Endothelial cell of umbilical vein (primary cell): ENCODE results near the gene SRSF2.

Source experiments
- EZH2 ChIP-seq: IDR thresholded peaks from 2 replicates; pipeline ENCODE4 v1.6.1; 2012; ENCODE audit warnings: borderline replicate concordance, low read depth, mild to moderate bottlenecking, moderate library complexity, low read length, inconsistent platforms; ENCODE audit not compliant: severe bottlenecking
- POLR2AphosphoS5 ChIP-seq: IDR thresholded peaks from 2 replicates; pipeline ENCODE4 v1.6.1; 2012; ENCODE audit warnings: low read depth, mild to moderate bottlenecking, control low read depth, low read length, moderate library complexity; ENCODE audit not compliant: insufficient read depth
- TF ChIP-seq, protein P1 (sequence below), 2 donors: IDR thresholded peaks; 1 replicate in 1 of 2; 2 replicates in 1 of 2; pipeline ENCODE4 v1.5.1; 2011; ENCODE audit warnings: low read length in 2 of 2, mild to moderate bottlenecking in 2 of 2, moderate library complexity in 2 of 2, control low read depth in 1 of 2, inconsistent platforms in 1 of 2, low read depth in 1 of 2; ENCODE audit not compliant: insufficient read depth in 1 of 2; ENCODE audit errors: extremely low read depth in 1 of 2

DNA sequence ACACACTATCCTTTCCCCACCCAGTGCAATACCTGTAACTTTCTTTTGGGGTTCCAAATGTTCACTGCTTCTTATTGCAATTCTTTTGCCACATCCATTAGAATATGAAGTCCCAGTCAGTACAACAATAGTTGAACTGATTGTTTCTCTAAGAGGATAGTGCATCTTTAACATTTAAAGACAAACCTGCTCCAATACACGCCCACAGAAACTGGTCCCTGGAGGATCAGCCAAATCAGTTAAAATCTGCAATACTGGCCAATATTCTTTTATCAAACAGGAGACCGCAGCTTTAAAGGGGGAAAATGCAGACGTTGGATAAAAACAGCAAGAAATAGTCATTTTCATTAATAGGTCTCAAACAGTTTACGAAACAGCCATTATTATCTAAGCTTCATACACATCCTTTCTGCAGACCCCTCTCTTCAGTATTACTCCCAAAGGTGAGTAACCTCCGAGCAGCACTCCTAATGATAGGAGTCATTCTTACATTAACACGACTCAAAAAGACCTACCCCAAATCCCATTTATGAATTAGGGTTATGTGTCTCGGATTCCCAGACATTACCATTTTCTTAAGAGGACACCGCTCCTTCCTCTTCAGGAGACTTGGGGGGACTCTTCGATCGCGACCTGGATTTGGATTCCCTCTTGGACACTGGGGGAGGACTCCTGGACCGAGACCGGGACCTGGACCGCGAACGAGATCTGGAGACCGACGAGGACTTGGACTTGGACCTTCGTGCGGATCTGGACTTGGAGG, 1.4 kb downstream of the SRSF2 start:
- TF ChIP-seq, protein P1, sequence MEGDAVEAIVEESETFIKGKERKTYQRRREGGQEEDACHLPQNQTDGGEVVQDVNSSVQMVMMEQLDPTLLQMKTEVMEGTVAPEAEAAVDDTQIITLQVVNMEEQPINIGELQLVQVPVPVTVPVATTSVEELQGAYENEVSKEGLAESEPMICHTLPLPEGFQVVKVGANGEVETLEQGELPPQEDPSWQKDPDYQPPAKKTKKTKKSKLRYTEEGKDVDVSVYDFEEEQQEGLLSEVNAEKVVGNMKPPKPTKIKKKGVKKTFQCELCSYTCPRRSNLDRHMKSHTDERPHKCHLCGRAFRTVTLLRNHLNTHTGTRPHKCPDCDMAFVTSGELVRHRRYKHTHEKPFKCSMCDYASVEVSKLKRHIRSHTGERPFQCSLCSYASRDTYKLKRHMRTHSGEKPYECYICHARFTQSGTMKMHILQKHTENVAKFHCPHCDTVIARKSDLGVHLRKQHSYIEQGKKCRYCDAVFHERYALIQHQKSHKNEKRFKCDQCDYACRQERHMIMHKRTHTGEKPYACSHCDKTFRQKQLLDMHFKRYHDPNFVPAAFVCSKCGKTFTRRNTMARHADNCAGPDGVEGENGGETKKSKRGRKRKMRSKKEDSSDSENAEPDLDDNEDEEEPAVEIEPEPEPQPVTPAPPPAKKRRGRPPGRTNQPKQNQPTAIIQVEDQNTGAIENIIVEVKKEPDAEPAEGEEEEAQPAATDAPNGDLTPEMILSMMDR (IDR thresholded peaks at IDR 0.05; ENCODE audit: extremely low read depth in 1 of 2, insufficient read depth in 1 of 2, low read depth in 1 of 2, low read length in 2 of 2), result no peak
- TF ChIP-seq POLR2AphosphoS5, result no peak
- no peak for TF ChIP-seq EZH2
